ENCODE data around the gene RYR3. TPM values are rescaled to one million over a fixed set of nuclear protein-coding genes. Genes with fewer than 3 reads are reported as not detected.

Gene RYR3
- polyA plus RNA-seq, 3 donors = 0.02 to 4.4 (median 0.80) TPM

DNA sequence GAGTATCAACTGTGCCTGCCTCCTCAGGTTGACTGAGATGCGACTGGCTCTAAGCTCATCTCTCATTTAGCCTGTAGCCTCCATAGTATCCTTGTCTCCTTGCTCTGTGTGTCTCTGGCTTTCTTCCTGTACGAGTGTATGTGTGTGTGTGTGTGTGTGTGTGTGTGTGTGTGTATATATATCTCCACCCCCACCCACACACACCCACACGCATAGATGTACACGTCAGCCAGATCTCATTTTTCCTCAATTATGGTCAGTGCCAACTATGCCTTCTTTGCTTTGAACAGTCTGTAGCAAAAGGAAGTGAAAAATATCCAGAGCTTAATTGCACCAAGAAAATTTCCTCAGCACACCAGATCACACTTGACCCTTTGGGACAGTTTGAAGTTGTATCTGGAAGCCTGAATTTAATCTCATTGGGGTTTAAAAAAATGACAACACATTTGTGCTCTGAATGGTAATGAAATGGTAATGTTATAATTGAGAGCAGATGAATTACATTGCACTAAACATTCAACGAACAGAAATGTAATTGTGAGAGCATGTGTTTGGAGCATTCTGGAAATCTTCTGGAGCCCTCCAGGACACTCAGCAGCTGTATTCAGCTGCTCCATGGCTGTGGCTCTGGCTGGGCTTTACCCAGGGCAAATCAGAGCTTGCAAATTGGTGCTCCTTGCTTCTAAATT, 63.6 kb downstream of the RYR3 start:
- no peak overlapping the region for H3K27ac ChIP-seq (ENCODE audit: low read depth, low read length)
- whole genome bisulfite sequencing, 3 donors = 45 to 60% (median 52%) methylated on average over 5 of the region's 5 CpGs

DNA sequence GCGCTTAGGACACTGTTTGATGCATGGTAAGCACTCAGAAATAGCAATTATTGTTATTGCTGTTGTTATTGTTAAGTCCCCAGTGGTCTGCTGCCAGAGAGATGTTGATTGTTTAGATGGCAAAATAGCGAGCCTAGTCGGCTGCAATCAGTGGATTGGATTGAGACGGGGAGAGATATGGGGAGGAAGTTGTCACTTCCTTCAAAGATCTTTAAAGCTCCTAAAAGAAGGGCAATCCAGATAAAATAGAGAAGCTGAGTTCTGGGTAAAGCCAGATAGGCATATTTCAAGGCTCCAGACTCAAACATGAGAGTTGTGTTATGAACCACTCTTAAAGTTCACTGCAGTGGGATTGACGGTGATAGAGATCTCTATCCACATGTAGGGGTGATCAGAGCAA, 64.5 kb downstream of the RYR3 start:
- WGBS, 3 donors = 39 to 56% (median 43%) methylated on average over 5 of the region's 5 CpGs

GRCh38 chr15:33377204-33377603, 66.4 kb downstream of the RYR3 start:
- 83 to 88% (median 88%) methylated on average over 4 of the region's 4 CpGs for WGBS, 3 donors
- H3K27ac ChIP-seq (ENCODE audit: low read depth, low read length) = no peak overlapping the region

More for the DNA sequence above, 64.5 kb downstream of the RYR3 start:
- no peak overlapping the region for H3K27ac ChIP-seq (ENCODE audit: low read depth, low read length)

- WGBS, 3 donors = 58 to 85% (median 71%) methylated on average over 2 of the region's 2 CpGs
- no peak overlapping the region for H3K27ac ChIP-seq (ENCODE audit: low read depth, low read length)
These were observed 68.2 kb downstream of the RYR3 start for GRCh38 chr15:33378866-33379480.

DNA sequence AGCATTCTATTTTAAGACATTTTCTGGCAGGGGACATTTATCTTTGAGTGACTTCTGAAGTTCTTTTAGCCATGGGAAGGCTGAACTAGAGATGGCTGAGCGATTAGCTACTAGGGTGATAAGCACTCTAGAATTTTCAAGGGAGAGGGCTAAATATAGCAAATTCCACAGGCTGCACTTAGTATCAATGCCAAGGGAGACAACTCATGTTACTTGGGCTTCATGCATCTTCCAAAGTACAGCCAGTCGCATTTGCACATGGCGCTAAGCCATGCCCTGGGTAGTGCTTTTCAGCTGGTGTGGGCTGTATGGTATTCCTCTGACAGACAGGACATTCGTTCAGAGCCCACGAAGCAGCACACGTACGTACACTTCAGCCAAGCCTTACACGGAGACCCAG, 69.6 kb downstream of the RYR3 start:
- 85 to 92% (median 91%) methylated on average over 8 of the region's 8 CpGs for WGBS, 3 donors

GRCh38 chr15:33382491-33382890, 71.7 kb downstream of the RYR3 start:
- H3K27ac ChIP-seq (ENCODE audit: low read depth, low read length) = no peak overlapping the region
- WGBS, 3 donors = 72 to 81% (median 79%) methylated on average over 3 of the region's 3 CpGs

More for the DNA sequence above, 69.6 kb downstream of the RYR3 start:
- no peak overlapping the region for H3K27ac ChIP-seq (ENCODE audit: low read depth, low read length)

GRCh38 chr15:33384307-33384706, 73.5 kb downstream of the RYR3 start:
- H3K27ac ChIP-seq (ENCODE audit: low read depth, low read length) = no peak overlapping the region
- 77 to 87% (median 87%) methylated on average over 3 of the region's 3 CpGs for WGBS, 3 donors

DNA sequence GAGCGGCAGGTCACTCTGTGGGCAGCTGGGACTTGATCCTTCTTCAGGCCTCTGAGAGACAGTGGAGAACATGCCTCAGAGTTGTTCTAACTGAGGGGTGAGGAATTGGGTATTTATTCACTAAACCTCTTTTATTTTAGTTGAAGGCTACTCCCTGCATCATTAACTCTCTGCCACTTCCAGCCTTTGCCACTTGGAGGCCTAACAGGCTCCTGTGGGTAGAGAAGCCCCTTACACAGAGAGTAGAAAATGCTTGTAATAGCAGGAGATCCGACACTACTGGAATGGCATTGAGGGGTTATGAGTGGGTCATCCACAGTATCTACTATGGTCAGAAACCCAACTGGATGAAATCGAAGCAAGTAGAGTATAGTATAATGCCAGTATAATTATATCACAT, 81.7 kb downstream of the RYR3 start:
- 78 to 89% (median 87%) methylated on average over 3 of the region's 3 CpGs for WGBS, 3 donors

DNA sequence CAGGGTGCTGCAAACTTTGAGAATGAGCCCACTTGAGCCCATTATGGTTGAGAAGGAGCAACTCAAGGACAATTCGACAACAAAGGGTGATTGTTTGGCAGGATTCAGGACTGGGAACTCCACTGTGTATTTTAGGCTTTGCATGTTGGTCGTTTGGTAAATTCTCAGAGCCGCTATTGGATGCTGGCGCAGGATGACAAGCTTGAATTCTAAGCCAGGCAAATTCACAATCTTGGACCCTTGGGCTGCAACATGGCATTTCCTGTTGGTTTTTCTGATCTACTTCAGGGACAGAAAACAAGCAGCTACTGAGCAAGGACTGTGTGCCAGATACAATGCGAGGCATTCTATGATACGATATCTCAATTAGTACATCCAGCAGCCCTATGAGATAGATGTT, 82.8 kb downstream of the RYR3 start:
- H3K27ac ChIP-seq (ENCODE audit: low read depth, low read length) = no peak overlapping the region
- 69 to 85% (median 84%) methylated on average over 6 of the region's 6 CpGs for WGBS, 3 donors

More for the DNA sequence above, 81.7 kb downstream of the RYR3 start:
- no peak overlapping the region for H3K27ac ChIP-seq (ENCODE audit: low read depth, low read length)

GRCh38 chr15:33395321-33395720, 84.6 kb downstream of the RYR3 start:
- WGBS, 3 donors = 76 to 85% (median 82%) methylated on average over 7 of the region's 7 CpGs
- H3K27ac ChIP-seq (ENCODE audit: low read depth, low read length) = no peak overlapping the region

DNA sequence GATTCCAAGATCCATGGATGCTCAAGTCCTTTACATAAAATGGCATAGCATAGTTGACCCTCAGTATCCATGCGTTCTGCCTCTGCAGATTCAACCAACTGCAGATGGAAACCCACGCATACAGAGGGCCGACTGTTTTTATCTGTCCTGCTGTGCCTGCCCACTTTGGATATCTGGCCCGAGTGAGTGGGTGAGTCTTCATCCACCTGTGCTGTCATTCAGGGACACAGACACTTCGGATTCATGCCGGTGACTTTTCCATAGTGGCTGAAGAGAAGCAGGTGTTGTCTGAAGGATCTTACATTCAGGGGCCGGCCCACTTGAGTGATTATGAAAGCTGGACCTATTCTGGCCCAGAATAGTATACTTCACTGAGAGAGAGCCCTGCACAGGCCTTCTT, 85.1 kb downstream of the RYR3 start:
- 74 to 86% (median 81%) methylated on average over 7 of the region's 7 CpGs for WGBS, 3 donors
- no peak overlapping the region for H3K27ac ChIP-seq (ENCODE audit: low read depth, low read length)

GRCh38 chr15:33396475-33396874, 85.7 kb downstream of the RYR3 start:
- no peak overlapping the region for H3K27ac ChIP-seq (ENCODE audit: low read depth, low read length)
- 51 to 86% (median 75%) methylated on average over 2 of the region's 2 CpGs for WGBS, 3 donors

DNA sequence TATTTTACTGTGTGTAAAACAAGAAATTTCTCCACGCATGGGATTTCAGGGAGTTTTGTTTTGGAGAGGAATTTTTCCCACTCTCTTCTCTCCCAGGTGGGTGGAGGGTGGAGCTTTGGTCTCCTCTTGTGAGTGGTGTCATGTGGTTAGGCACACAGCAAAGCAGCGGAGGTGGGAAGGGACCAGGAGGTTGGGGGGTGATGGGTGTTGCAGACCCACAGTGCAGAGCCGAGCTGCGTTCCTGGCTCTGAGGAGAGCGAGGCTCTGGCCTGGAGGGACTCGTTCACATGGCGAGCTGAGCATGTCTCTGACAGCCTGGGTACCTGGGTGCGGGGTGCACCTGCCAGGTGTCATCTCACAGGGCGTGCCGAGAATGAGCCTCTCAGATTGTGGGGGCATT, 87.8 kb downstream of the RYR3 start:
- H3K27ac ChIP-seq (ENCODE audit: low read depth, low read length) = no peak overlapping the region
- 64 to 82% (median 78%) methylated on average over 10 of the region's 10 CpGs for WGBS, 3 donors

DNA sequence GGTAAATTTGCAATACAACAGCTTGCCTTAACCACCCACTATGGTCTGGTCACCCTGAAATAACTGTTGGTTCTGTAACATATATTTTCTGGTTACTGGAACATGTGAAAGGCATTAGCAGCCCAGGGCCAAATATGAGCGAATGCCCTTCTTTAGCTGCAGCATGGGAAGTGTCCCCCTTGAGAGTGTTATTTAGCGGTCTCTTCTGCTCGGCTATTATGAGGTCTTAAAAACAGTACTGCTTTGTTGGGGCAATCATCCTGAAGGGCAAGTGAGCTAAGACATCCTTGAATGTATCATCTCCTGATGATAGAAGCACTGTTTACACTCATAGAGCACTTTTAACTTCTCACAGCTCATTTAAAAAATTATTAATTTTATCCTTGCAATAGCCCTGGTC, 90.2 kb downstream of the RYR3 start:
- 76 to 85% (median 81%) methylated on average over 3 of the region's 3 CpGs for WGBS, 3 donors
- H3K27ac ChIP-seq (ENCODE audit: low read depth, low read length) = no peak overlapping the region

- WGBS, 3 donors = 67 to 74% (median 72%) methylated on average over 2 of the region's 2 CpGs
- no peak overlapping the region for H3K27ac ChIP-seq (ENCODE audit: low read depth, low read length)
These were observed 91.8 kb downstream of the RYR3 start for GRCh38 chr15:33402600-33402999.

DNA sequence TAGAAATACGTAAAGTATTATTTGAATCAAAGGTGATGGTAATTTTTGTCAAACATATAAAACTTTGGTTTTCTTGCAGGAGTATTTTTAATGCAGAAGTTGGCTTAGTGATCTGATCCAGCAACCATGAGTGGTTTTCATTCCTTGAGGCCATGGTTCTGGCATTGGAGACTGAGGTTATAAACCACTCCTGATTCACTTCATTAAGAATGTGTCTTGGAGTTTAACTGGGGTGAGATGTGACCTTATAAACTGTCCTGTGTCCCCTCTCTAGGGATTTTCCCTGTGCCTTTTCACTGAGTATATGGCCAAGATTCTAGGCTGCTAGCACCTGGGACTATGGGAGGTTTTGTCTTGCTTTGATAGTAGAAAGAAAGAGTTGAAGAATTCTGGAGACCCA, 94.3 kb downstream of the RYR3 start:
- 72 to 94% (median 83%) methylated on average over 1 of the region's 1 CpG for WGBS, 3 donors
- H3K27ac ChIP-seq (ENCODE audit: low read depth, low read length) = no peak overlapping the region

GRCh38 chr15:33411596-33412540, 101.1 kb downstream of the RYR3 start:
- 70 to 77% (median 71%) methylated on average over 7 of the region's 7 CpGs for WGBS, 3 donors
- no peak overlapping the region for H3K27ac ChIP-seq (ENCODE audit: low read depth, low read length)

- H3K27ac ChIP-seq (ENCODE audit: low read depth, low read length) = no peak overlapping the region
- WGBS, 3 donors = 56 to 72% (median 65%) methylated on average over 4 of the region's 4 CpGs
These were observed 108.9 kb downstream of the RYR3 start for GRCh38 chr15:33419701-33420100.

DNA sequence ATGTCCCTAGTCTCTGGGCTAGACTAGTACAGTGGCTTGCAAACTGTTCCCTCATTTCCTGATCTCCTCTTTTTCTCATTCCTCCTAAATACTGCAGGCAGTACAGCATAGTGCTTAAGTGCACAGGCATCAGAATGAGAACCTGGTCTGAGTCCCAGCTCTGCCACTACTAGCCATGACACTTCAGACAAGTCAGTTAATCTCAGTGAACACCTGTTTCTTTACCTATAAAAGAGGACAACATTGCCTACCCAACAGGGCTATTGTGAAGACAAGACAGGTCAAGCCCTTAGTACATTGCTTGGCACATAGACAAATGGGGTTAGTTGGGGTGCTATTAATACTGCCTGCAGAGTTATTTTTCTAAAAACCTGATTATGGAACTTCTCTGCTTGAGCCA, 113.3 kb downstream of the RYR3 start:
- H3K27ac ChIP-seq (ENCODE audit: low read depth, low read length) = no peak overlapping the region
